Muscle of back (tissue), 11 donors: Measurements from ENCODE around the gene TTYH3. TPM values are rescaled to one million over a fixed set of nuclear protein-coding genes. Genes with fewer than 3 reads are reported as not detected.

Source experiments
- DNase-seq, 3 donors: peaks; one replicate each; pipeline versions ENCODE4 v3.0.0 to v3.0.0-alpha.2; 2013
- polyA plus RNA-seq, 10 donors: library from polyadenylated mRNA; unstranded; fragments of 120-200 nt; gene quantifications; one replicate each; pipeline ENCODE4 v1.2.1, GENCODE V29; 2013; ENCODE audit not compliant: insufficient read length in 10 of 10

Gene TTYH3
- polyA plus RNA-seq, 10 donors: 61.1 to 129 (median 82.9) TPM

GRCh38 chr7:2613098-2613930, 18.5 kb upstream of the TTYH3 start:
- DNase-seq: peak in 1 of 3 donors; percentile 55

- DNase-seq: peak in 1 of 3 donors; percentile 64
Measured at GRCh38 chr7:2613931-2614600, 17.7 kb upstream of the TTYH3 start.

GRCh38 chr7:2614631-2615330, 17.0 kb upstream of the TTYH3 start:
- DNase-seq: peak in 1 of 3 donors; percentile 73

- DNase-seq: peak in 1 of 3 donors; percentile 49
Measured at GRCh38 chr7:2616387-2617324, 15.1 kb upstream of the TTYH3 start.

GRCh38 chr7:2617325-2617905, 14.4 kb upstream of the TTYH3 start:
- DNase-seq: peak in 1 of 3 donors; percentile 52

- DNase-seq: peak in 1 of 3 donors; percentile 71
Measured at GRCh38 chr7:2619116-2619515, 12.7 kb upstream of the TTYH3 start.

GRCh38 chr7:2621061-2621828, 10.5 kb upstream of the TTYH3 start:
- peak in 2 of 3 donors; percentile 84 to 92 for DNase-seq

GRCh38 chr7:2621948-2622640, 9.7 kb upstream of the TTYH3 start:
- DNase-seq: peak in 2 of 3 donors; percentile 85 to 92

GRCh38 chr7:2622869-2623697, 8.7 kb upstream of the TTYH3 start:
- DNase-seq: peak in 1 of 3 donors; percentile 37

- DNase-seq: no peak
Measured at GRCh38 chr7:2623698-2624014, 8.1 kb upstream of the TTYH3 start.

GRCh38 chr7:2624293-2624886, 7.4 kb upstream of the TTYH3 start:
- DNase-seq: peak in 1 of 3 donors; percentile 47

- peak in 2 of 3 donors; percentile 93 to 97 for DNase-seq
Measured at GRCh38 chr7:2626498-2627117, 5.2 kb upstream of the TTYH3 start.

- DNase-seq: no peak
Measured at GRCh38 chr7:2627258-2628129, 4.3 kb upstream of the TTYH3 start.

- DNase-seq: no peak
Measured at GRCh38 chr7:2628130-2628482, 3.7 kb upstream of the TTYH3 start.

GRCh38 chr7:2628891-2629290, 2.9 kb upstream of the TTYH3 start:
- no peak for DNase-seq

GRCh38 chr7:2629746-2630681, 1.8 kb upstream of the TTYH3 start:
- DNase-seq: no peak
